ENCODE results near the gene CTBP2.
"Not testable (repeated sequence)": the region's sequence is repeated elsewhere in the genome, so short reads cannot be mapped to it uniquely, and the experiment has no call there.

Gene CTBP2

DNA sequence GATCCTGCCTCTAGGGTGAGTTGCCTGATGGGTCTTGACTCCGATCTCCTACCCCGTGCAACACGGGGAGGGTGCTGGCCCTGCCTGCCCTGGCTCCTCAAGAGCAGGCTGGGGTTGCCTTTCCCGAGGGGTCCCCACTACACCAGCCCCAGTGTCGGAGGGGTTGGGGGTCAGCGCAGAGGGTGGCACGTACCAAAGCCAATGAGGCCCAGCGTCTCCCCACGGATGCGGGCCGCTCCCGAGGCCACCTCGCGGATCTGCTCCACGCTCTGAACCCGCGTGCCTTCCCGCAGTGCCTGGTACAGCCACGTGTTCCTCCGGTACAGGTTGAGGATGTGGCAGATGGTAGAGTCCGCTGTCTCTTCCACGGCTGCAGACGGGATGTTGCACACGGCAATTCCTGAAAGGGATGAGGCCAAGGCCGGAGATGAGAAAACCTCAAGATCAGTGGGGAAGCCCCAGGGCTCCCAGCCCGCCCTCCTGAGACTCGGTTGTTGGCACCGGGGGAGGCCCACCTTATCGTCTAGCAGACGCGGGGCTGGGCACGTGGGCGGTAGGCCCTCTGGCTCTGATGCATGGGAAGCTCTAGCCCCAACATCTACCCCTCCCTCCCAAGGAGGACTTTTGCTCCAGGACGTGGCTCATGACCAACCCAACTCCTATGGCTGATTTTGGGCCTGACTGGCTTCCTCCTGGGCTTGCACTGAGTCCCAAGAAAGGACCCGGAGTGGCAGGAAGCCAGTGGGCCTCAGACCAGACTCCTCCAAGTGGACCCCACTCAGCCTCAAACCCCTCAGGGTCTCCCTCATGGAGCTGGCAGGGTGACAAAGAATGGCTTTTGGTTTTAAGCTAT, 162.4 kb downstream of the CTBP2 start:
- no peak for DNase-seq (ENCODE audit: low read depth)

DNA sequence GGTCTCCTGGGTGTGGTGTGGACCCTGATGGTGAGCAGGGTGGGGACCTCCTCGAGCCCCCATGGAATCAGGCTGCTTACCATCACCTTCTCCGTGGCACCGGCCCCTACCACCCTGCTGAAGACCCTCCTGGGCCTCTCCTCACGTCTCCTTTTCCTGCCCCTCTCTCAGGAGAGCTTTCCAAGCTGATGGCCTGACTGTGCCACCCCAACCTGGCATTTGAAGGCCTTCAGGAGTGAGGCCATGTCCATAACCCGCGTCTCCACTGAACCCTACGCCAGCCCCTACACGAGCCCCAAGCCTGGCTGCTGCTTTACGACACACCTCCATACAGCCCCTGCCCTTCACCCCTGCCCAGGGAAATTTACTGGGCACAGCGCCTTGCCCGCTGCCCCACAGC, 163.1 kb downstream of the CTBP2 start:
- DNase-seq (ENCODE audit: low read depth) = no peak

DNA sequence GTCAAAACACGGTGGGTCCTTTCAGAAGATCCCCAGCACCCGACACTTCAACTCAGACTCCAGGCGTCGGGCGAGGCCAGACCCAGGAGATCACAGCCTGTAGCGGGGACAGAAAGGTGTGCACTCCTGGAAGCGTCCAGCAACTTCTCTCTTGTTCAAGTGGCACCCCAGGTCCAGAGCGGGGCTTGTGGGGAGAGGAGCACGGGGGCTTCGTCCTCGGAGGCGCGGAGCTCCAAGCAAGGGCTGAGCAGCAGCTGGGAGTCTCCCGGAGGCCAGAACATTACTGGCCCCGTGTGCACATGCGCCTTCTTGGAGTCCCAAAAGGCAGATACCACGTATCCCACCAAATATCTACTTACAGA, 163.5 kb downstream of the CTBP2 start:
- DNase-seq (ENCODE audit: low read depth) = no peak

DNA sequence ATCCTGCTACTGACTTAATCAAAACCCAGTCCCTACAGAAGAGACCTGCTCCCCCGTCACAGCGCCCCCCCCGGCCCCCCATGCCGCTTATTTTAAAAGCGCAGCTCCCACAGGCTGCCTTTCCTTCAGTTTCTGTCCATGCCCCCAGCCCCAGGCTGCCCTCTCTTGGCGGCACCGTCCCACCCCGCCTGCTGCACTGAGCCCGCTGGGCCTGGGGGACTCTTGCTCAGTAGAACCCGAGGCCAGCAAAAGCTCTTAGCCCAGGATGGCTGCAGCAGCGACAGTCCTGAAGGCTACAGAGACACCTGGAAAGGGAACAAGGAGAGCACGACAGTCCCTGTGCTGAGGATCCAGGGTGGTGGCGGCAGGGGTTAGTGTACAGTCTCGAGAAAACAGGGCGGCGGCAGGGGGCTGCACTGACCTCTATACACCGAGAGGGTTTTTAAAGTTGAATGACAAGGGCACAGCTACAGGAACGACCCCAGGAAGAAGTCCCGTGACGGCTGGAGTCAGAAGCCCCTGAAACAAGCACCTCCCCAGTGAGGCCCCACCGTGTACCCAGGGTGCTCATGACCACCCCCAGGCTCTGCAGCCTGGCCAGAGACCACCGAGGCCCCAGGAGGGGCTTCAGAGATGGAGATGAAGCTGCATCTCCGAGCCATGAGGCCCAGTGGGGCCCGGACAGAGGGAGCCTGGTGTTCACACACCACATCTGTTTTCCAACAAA, 164.1 kb downstream of the CTBP2 start:
- no peak for DNase-seq (ENCODE audit: low read depth)

DNA sequence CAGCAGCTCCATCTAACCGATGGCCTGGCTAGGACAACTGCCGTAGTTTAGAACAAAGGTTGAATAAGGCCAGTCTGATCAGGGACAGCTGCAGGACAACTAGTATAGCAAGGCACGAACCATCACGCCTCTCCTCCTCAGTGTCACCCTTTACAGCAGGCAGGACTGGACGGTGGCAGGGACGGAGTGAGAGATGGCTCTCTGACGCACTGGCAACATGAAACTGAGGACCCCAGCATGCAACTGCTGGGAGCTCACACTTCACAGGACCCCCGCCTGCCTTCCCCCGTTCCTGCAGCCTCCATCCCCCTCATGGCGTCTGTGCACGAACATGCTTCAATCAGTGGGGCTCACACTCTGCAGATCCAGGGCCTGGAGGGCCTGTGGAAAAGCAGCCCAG, 164.8 kb downstream of the CTBP2 start:
- DNase-seq (ENCODE audit: low read depth) = no peak

DNA sequence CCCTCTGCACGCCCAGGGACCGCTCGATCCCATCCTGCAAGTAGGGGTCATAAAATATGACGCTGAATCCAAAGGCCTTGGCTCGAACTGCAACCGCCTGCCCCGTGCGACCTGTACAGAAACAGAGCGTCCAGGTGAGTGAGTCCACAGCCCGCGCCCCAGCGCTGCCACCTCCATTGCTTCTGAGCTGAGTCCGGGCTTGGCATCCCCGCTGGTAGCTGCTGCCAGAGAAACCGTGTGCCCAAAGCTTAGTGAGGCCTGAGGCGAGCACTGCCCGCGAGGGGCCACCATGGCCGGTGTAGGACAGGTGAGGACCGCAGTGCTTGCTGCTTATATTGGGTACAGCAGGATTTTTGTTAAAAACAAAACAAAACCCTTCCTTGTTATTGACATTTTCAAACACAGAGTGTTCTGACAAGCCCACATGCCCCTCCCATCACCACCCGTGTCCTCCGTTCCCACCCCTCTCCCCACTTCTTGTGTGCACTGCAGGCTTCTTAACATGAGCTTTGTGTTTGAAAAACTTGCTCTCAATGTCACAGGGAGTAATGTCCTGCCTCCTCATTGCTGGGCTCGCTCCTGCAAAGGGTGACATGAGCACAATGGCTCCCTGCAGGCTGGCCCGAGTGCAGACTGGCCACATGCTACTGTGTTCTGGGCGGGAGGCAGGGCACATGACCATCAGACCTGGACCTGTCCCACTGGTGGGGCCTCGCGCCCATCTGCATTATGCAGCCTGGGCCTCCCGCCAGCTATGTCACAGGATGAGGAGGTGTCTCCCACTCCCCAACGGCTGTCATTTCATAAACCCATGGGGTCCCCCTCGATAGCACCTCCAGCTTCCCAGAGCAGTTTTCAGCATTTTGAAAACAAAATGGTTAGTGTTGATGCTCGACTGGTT, 165.5 kb downstream of the CTBP2 start:
- no peak for DNase-seq (ENCODE audit: low read depth)

DNA sequence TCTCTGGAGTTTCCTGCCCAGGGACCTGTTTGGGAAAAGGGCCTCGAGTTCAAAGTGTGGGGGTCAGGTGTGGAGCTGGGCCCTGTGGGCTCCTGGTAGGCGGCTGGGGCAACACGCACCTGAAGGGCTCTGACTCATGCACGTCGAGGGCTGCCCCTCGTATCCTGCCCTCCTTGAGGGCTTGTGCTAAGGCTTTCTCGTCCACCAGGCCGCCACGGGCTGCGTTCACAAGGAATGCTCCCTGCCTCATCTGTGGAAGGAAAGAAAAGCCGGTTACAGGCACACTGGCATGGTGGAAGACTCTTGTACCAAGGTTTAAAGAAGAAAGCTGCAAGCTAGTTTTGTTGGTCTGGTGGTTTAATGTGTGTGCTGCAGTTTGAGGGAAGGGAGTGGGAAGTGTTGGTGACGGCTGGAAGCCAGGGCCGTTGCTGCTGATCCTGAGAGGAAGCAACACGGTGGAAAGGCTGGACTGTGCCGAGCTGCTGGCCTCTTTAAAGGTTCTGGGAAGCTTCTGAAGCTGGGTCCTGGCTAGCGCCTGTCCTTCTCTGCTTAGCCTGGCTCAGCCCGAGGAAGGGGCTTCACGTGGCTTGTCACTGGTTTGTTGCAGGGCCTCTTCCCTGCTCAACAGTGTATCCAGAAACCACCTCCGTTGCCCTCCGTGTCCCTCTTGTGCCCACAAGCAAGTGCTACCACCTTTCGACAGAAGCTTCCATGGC, 166.5 kb downstream of the CTBP2 start:
- DNase-seq (ENCODE audit: low read depth) = no peak

DNA sequence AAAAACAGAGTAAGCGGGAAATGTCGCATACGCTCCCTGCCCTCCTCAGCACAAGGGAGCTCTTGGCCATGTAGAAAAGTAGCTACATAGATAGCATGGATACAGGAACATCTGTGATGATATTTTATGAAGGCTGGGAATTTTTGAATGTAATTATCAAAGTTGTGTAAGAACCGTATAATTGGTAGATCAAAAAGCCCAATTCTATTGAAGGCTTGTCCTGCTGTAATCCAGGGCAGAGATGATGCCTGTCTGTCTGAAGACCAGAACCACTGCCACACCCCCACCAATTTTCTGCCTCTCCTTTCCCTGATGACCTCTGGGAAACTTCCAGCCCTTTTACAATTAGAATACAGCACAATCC, 167.0 kb downstream of the CTBP2 start:
- DNase-seq (ENCODE audit: low read depth) = no peak

DNA sequence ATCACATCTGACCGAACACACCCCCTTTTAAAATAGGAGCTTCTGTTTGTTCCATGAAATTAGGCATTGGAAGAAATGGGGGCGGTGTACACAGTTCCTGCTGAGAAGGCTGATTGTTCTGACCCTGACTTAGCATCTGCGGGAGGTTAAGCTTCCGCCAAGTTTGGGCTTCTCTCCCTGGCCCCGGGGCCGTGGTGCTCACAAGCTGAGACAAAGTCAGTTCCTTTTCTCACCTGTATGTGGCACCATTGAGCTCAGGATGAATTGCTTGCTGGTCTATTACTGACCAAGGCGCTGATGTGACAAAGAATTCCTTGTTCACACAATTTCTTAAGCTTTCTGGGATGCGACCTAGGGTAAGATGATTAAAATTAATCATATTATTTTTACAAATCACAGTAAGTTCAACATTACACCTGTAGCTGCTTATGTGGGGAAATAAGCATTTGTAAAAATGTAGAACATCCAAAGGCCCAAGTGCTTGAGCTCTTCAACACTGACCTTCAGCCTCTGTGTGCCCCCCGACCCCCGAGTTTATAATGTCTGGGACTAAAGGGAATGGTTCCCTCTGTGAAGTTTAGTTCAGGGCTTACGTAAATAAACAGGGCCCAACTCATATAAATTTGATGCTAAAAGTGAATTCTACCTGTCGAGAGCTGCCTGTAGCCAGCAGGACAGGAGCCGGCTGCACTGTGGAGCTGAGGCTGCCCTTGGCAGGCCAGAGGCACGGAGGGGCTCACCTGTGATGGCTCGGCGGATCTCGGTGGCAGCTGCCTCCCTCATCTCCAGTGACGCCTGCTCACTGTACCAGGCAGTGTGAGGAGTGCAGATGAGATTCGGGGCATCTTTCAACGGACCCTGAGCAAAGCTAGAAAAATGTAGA, 167.7 kb downstream of the CTBP2 start:
- peak; percentile 75 for DNase-seq (ENCODE audit: low read depth)

DNA sequence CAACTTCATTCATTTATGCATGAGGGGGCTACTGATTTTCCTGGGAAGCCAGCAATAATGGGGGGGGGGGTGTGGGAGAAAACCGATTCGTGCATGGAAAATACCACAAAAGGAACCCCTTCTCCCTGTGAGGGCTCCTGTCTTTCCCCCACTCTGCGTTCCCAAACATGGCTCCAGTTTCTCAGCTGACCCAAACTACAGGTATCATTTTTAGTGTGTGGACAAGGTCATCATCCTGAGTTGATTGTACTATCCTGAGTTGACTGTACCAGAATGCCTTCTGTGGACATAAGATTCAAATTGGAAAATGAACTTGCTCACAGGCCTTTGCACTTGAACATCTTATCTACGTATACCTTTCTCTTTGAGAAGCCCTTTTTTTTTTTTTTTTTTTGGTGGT, 168.5 kb downstream of the CTBP2 start:
- no peak for DNase-seq (ENCODE audit: low read depth)

DNA sequence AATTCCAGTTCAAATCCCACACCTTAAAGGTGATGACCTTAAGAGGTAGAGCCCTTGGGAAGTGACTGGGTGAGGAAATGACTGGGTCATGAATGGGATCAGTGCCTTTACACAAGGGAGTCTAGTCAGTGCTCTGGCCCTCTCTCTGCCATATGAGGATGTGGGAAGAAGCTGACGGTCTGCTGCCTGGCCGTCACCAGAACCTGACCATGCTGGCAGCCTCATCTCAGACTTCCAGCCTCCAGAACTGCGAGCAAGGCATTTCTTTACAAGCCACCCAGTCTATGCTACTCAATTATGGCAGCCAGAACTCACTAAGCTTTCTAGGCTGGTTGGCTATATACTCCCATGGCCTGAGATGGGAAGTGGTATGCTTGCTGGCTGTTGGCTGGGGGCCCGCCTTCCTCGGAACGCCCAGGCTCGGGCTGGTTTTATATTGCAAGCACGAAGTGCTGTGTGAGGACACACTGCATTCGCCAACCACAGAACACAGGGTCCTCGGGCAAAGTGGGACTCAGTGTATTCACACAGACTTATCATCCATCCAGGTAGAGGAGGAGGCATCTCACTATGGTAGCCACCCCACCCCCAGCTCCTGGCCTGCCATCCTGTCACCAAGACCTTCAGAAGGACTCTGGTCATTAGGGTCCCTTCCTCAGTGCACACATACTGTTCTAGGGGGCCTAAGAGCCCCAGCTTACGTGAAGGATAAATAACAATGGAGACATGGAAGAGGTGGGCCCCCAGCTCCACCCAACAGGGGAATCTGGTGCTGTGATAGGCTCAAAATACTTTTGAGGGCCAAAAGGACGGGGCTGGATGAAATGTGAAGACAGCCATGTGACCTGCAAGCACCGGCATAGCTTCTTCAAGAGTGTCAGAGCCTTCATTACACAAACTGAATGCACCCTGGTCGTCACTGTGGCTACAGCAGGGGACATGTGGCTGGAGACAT, 169.4 kb downstream of the CTBP2 start:
- DNase-seq (ENCODE audit: low read depth) = no peak

DNA sequence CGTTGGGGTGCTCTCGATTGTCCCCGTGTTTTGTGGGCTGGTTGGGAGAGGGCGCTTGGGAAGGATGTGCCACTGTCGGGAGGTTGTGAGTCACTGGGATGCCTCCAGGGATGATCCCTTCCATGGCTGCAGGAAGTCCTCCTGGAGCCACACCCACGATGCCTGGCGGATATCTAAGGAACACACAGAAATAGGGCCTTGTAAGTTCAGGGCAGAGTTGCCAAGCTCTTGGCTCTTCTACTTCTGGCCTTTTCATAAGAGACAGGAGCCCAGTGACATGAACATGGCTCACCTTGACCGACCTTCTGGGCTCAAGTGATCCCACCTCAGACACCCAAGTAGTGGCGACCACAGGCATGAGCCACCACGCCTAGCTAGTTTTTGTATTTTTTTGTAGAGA, 170.8 kb downstream of the CTBP2 start:
- peak; percentile 79 for DNase-seq (ENCODE audit: low read depth)

DNA sequence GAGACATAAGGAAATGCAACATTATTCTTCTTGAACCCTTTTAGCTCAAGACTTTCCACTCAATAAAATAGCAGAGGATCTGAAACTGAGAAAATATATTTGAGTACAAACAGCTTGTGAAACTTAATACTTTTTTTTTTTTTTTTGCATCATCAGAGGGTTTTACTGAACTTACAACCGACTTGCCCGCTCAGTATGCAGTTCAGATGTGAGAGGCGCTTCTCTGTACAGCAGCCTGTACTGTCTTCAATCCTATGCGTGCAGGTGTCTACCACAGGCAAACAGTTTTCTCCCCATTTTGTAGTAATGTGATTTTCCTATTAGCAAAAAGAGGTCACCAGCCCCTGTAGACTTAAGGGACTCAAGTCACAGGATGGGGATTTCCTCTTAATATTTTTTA, 171.6 kb downstream of the CTBP2 start:
- DNase-seq (ENCODE audit: low read depth) = not testable (repeated sequence)

DNA sequence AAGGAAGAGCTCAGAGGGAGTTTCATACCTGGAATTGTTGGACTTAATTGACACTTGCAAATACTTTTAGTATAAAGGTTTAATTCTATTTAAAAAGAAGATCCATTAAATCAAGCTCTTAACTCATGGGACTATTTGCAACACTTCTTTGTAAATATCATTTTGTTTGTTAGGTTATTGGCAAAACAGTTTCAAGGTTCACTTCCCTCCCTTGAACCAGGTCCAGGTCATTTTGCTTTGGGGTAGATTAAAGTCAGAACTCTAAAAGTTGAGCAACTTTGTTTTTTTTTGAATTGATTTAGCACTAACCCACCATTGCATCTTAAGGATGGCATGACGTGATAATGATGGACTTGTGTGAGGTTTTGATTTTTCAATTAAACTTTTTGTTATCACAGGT, 172.6 kb downstream of the CTBP2 start:
- no peak for DNase-seq (ENCODE audit: low read depth)

DNA sequence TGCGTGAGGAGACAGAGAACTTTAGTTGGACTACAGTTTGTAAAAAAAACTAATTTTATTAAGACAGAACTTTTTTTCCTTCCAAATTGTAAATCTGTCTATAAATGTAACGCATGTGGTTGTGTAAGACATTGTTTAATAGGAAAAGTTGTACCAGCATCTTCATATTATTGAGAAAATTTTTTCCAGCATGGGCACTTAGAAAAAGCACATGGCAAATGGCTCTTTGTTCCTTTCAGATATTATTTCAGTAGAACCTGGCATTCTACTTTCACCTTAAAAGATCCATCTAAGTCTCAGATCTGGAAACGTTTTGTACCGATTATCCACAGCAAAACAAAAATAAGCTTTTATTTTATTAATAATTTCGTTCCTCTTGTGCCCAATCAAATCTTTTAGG, 175.2 kb downstream of the CTBP2 start:
- no peak for DNase-seq (ENCODE audit: low read depth)

DNA sequence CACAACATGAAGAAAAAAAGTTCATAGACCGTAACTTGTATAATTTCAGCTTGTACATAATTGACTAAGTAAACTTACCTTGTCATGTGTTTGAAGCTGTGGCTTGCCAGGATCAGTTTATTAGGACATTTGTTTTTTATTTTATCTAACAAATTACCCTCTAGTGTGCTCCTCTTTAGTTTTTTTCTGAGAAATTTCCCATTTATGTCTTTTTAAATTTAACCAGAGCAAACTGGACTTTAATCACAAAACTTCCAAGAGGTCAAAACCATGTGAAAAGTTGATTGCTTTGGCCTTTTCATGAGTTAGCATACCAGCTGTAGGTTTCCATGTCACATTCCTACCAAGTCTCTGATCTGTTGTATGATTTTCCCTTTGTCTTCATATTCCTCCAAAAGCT, 176.0 kb downstream of the CTBP2 start:
- no peak for DNase-seq (ENCODE audit: low read depth)

DNA sequence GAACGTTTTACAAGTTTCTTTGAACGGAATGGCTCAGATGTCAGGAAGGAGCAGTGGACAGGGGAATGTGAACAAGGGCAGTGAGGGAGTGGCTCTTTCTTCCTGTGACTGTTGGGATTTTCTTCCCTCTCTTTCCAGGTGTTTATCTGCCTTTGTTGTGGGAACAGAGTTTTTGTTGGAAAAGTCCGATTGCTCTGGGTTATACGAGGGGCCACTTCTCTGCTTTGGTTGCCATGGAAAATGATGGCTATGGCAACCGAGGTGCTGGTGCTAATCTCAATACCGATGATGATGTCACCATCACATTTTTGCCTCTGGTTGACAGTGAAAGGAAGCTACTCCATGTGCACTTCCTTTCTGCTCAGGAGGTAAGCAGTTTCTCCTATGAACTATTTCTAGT, 177.0 kb downstream of the CTBP2 start:
- DNase-seq (ENCODE audit: low read depth) = peak; percentile 41

DNA sequence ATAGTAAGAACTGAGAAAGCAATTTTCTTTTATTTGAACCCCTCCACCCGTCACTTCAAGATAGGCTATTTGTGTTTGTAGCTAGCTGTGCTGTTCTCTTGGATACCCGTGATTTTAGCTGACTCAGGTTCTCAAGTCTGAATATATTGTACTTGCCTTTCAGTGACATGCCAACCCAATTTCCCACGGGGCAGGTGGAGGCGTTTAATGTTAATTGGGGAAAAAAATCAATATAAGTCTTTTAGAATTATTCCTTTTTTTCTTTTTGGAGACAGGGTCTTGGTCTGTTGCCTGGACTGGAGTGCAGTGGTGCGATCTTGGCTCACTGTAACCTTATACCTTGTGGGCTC, 182.0 kb downstream of the CTBP2 start:
- no peak for DNase-seq (ENCODE audit: low read depth)

DNA sequence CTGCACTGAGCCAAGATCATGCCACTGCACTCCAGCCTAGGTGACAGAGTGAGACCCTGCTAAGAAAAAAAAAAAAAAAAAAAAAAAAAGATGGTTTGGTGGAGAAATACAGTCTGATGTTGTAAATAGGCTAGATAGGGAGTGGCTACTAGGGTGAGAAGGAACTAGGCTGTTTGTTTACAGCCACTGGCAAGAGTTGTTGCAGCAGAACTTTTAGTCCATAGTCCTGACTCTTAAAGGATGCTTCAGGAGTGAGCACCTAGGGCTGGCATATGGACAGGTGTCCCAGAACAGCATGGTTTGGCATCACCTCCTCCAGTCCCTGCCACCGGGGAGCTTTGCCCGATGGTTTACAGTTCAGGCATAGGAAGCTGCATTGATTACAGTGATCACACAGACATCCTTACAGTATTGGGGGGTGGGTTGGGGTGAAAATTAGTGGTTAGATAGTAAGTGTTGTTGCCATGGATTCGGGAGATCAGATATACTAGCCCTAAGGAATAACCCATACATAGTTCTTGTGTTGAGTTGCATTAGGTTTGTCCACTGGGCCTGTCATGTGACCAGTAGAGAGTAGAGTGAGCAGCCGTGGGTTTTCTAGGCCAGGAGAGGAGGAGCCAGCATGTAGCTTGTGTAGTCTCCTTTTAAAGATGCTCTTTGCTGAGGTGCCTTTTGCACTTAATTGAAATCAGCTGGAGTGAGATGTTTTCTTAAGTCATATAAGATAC, 182.6 kb downstream of the CTBP2 start:
- no peak for DNase-seq (ENCODE audit: low read depth)
